ENCODE results near the gene BNIP2. TPM values are rescaled to one million over a fixed set of nuclear protein-coding genes. Genes with fewer than 3 reads are reported as not detected.
"Not testable (repeated sequence)": the region's sequence is repeated elsewhere in the genome, so short reads cannot be mapped to it uniquely, and the experiment has no call there.

The BNIP2 gene
- total RNA-seq, 1 experiment from 2014 or later = 107 TPM

DNA sequence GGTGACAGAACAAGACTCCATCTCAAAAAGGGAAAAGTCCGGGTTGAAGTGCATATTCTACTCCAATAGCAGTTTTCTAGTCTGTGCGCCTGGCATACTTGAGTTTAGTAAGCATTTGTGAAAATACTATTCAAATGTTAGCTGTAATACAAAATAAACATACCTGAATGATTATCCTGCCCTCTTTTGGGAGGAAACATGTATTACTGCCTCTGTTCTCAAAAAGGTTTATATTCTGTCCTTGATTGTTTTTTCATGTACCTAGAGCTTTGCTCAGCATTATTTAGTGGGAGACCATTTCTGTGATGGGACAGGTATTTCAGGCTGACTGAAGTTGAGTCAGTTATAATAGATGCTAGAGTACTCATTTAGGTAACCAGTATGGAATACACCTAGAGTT, 51.6 kb downstream of the BNIP2 start:
- DNase-seq (ENCODE audit: low read depth) = not testable (repeated sequence)

DNA sequence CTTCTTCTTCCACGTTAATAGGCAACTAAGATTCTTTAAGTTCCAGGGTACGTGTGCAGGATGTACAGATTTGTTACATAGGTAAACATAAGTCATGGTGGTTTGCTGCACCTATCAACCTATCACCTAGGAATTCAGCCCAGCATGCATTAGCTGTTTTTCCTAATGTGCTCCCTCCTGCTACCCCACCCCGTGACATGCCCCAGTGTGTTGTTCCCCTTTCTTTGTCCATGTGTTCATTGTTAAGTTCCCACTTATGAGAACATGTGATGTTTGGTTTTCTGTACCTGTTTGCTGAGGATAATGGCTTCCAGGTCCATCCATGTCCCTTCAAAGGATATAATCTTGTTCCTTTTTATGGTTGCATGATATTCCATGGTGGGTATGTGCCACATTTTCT, 52.9 kb downstream of the BNIP2 start:
- DNase-seq (ENCODE audit: low read depth) = no peak

DNA sequence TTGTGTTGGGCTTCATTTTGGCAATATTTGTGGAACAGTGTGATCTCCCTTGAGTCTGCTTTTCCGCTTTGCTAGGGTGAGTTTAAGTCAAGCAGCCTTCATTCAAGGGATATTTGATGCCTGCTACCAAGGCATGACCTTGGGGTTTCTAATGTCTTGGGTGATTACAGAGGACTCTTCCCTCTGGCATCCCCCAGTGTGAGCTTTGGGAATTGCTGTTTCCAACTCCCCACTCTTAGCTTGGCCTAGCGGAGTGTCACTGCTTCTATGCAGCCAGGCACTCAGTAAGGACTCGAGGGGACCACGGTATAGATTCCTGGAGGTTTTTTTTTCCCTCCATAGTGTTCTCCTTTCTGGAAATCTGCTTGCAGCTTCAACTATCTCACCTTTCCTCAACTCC, 56.4 kb downstream of the BNIP2 start:
- DNase-seq (ENCODE audit: low read depth) = peak; percentile 21

DNA sequence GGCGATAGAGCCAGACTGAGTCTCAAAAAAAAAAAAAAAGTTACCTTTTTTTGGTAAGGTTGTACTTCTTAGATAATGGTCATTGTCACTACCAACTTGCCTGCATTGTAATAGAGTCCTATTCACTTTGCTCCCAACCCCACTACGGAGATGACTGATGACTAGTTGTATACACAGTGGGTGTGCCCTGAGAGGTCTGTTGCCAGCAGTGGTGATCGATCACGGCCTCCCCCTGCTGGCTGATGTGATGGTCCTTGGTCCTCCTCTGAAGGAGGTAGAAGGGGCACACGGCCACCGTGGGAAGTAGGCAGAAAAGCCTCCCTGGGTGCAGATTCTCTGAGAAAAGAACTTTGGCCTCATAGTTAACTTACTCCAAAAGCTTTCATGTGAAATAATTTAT, 66.8 kb downstream of the BNIP2 start:
- DNase-seq (ENCODE audit: low read depth) = peak; percentile 75

DNA sequence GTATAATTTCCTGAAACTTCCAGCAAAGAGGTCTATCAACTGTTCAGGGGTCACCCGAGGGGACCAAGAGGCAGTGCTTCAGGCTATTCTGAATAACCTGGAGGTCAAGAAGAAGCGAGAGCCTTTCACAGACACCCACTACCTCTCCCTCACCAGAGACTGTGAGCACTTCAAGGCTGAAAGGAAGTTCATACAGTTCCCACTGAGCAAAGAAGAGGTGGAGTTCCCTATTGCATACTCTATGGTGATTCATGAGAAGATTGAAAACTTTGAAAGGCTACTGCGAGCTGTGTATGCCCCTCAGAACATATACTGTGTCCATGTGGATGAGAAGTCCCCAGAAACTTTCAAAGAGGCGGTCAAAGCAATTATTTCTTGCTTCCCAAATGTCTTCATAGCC, 70.7 kb downstream of the BNIP2 start:
- DNase-seq (ENCODE audit: low read depth) = no peak

DNA sequence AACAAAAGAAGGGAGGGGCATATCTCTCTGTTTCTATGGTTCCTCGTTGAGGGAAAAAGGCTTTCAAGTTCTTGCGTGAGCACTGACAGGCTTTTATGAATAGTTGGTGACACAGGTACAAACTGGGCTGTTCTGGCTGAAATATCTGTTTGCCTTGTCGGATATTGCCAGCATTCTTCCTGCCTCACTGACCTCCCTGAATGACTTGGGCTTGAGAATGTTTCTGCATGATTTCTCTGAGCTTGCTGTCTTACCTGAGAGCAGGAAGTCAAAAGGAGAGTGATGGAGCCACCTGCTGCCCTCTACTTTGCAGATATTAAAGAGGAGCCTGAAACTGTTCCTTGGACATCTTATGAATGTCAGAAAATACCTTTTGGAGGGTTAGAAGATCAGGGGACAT, 72.7 kb downstream of the BNIP2 start:
- no peak for DNase-seq (ENCODE audit: low read depth)

DNA sequence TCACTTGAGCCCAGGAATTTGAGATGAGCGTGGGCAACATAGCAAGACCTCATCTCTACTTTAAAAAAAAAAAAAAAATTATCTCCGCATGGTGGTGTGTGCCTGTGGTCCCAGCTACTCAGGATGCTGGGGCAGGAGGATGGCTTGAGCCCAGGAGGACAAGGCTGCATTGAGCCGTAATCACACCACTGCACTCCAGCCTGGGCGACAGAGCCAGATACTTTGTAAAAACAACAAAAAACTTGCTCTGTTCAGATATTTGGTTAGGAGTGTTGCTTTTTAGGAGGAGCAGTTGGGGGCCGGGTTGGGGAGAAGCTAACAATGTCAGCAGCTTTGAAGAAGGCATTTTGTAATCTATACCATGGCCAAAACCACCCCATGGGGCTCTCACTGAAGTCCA, 73.5 kb downstream of the BNIP2 start:
- DNase-seq (ENCODE audit: low read depth) = no peak

DNA sequence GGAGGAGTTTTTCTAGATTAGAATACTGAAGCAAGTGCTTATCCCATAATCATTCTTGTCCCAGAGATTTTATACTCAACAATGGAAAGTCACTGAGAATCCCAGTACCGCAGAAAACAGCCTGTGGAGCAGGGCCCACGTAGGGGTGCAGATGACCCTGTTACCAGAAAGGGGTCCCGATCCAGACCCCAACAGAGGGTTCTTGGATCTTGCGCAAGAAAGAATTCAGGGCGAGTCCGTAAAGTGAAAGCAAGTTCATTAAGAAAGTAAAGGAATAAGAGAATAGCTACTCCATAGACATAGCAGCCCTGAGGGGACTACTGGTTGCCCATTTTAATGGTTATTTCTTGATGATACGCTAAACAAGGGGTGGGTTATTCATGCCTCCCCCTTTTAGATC, 75.0 kb downstream of the BNIP2 start:
- no peak for DNase-seq (ENCODE audit: low read depth)

DNA sequence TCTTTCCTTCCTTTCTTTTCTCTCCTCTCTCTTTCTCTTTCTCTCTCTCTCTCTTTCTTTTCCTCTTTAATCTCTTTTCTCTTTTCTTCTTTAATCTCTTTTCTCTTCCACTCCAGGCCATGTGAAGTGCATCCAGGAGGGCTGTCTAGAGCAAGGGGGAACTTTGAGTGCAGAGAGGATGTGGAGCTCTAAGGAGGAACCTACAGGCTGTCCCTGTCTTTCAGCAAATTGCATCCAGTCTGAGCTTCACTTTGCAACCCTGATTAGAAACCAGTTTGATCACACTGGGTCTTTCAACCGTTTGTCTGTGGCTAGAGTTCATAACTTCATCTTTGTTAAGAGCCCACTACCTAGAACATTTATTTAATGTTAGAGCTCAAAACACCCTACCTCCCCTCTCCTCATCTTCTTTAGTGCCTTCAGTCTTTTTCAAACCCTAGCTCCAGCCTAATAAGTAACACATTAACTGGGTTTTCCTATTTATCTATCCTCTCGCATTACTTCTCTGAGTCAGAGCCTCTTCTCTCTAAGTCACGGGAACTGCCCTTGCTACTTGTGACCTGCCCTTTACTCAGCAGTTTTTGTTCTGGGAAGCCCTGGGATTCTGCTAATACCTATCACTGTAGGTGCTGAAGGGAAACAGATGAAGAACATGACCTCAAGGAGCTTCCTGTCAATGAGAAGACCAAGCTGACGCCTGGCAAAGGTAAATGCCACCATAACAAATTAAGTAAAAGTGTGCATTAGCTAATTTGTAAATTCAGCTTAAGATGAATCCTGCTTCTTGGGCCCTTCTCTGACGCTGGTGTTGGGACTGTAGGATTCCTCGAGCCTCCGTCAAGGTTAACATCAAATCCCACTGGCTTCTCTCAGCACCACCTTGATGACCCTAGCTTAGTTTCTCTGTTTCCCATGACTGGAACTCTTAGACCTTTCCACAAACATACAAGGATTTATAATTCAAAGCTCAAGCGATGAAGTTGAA, 77.6 kb downstream of the BNIP2 start, which contains the start of gene GCNT3:
GCNT3 (plus strand) TSS at position 508 of the 985 bp plus-strand sequence. CDS start 6,456 bp downstream, outside the sequence.
- DNase-seq (ENCODE audit: low read depth) = peak; percentile 62

DNA sequence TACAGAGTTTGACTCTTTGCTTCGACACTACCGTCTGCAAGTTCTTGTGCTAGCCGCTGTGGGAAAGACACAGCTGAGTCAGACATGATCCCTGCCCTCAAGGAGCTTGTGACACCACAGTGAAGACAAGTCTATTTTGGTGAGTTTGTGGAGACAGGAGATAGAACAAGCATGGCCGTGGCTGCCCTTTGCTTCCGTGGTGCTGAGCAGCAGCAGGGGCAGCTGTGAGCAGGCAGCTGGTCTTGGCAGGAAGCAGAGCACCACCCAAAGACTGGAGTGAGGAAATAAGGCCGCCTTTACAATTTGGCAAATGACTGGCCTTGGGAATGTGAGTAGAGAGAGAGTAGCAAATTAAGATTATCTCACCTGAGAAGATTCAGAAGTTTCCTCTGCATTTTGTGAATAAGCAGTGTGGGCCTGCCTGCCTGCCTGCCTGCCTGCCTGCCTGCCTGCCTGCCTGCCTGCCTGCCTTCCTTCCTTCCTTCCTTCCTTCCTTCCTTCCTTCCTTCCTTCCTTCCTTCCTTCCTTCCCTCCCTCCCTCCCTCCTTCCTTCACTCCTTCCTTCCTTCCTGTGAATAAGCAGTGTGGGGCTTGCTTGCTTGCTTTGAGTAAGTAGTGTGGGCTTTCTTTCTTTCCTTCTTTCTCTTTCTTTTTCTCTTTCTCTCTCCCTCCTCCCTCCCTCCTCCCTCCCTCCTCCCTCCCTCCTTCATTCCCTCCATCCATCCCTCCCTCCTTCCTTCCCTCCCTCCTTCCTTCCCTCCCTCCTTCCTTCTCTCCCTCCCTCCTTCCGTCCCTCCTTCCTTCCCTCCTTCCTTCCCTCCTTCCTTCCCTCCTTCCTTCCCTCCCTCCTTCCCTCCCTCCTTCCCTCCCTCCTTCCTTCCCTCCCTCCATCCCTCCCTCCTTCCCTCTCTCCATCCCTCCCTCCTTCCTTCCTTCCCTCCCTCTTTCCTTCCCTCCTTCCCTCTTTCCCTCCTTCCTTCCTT, 79.1 kb downstream of the BNIP2 start:
- peak; percentile 28 for DNase-seq (ENCODE audit: low read depth)

Other genes starting within 250 kb of the BNIP2 start
- 0.10 and 0.79 TPM in 2 replicates for gene GCNT3, start 77.5 kb downstream of the BNIP2 start, total RNA-seq (2014; rRNA removed; shearing (Covaris generic))
- 80.3 and 126 TPM in 2 replicates for gene GTF2A2, start 31.8 kb downstream of the BNIP2 start, total RNA-seq (2014; rRNA removed; shearing (Covaris generic))

All from HT1080 (cell line).